Naive thymus-derived CD4-positive, alpha-beta T cell (primary cell): ENCODE measurements around the gene MRPL20. TPM values are rescaled to one million over a fixed set of nuclear protein-coding genes. Genes with fewer than 3 reads are reported as not detected.

Experiments used
- ATAC-seq: fragments of 150-1000 bp; cut with Tn5 transposase; 2 replicates; pipeline ENCODE4 v1.10.0; 2021; ENCODE audit warnings: mild to moderate bottlenecking, moderate library complexity
- CTCF ChIA-PET: fragments of 350-600 bp; sonication (Branson Sonifier 250); formaldehyde crosslinking; loops from one replicate; lab custom pipeline; 2021; ENCODE audit warnings: antibody characterized with exemption; lab: Charles Lee
- POLR2A ChIA-PET: fragments of 350-600 bp; sonication (Branson Sonifier 250); formaldehyde crosslinking; loops from one replicate; lab custom pipeline; 2021; ENCODE audit warnings: antibody characterized with exemption, inconsistent platforms; lab: Charles Lee
- DNase-seq, 9 donors: peaks; one replicate each; pipeline versions ENCODE4 v3.0.0 to v3.0.0-alpha.2; 2020 to 2022; ENCODE audit warnings: mixed read lengths in 1 of 9
- H3K27ac ChIP-seq: one replicate; pipeline ENCODE4 v1.7.0; 2013; ENCODE audit warnings: mild to moderate bottlenecking, low read depth, low read length, moderate library complexity
- H3K27me3 ChIP-seq, 2 donors: one replicate each; pipeline ENCODE4 v1.7.0; 2013; ENCODE audit warnings: low read length in 2 of 2, mild to moderate bottlenecking in 2 of 2, moderate library complexity in 2 of 2; ENCODE audit not compliant: control insufficient read depth in 2 of 2, insufficient read depth in 2 of 2
- H3K36me3 ChIP-seq, 3 experiments: 1 replicate in 2 of 3; 2 replicates in 1 of 3; pipeline ENCODE4 v1.7.0; 2013; ENCODE audit warnings: low read length in 3 of 3, mild to moderate bottlenecking in 3 of 3, moderate library complexity in 1 of 3; ENCODE audit not compliant: insufficient read depth in 3 of 3, control insufficient read depth in 2 of 3
- H3K4me1 ChIP-seq, 2 donors: one replicate each; pipeline ENCODE4 v1.7.0; 2013; ENCODE audit warnings: low read length in 2 of 2, mild to moderate bottlenecking in 2 of 2, moderate library complexity in 1 of 2; ENCODE audit not compliant: control insufficient read depth in 2 of 2, insufficient read depth in 2 of 2
- H3K4me3 ChIP-seq: 2 replicates; pipeline ENCODE4 v1.7.0; 2013; ENCODE audit warnings: mild to moderate bottlenecking, low read length
- H3K9me3 ChIP-seq, 3 experiments: 1 replicate in 2 of 3; 2 replicates in 1 of 3; pipeline ENCODE4 v1.7.0; 2013; ENCODE audit warnings: low read length in 3 of 3; ENCODE audit not compliant: control insufficient read depth in 2 of 3
- H3K27ac Mint-ChIP-seq, 9 donors: one replicate each; pipeline ENCODE4 v1.8.0; 2020 to 2022; ENCODE audit warnings: mixed read lengths in 9 of 9, mild to moderate bottlenecking in 8 of 9, moderate library complexity in 5 of 9, inconsistent platforms in 2 of 9
- H3K27me3 Mint-ChIP-seq, 5 donors: one replicate each; pipeline ENCODE4 v1.8.0; 2021 to 2022; ENCODE audit warnings: mixed read lengths in 5 of 5, mild to moderate bottlenecking in 1 of 5
- H3K36me3 Mint-ChIP-seq, 5 donors: one replicate each; pipeline ENCODE4 v1.8.0; 2020 to 2022; ENCODE audit warnings: mixed read lengths in 5 of 5, mild to moderate bottlenecking in 3 of 5, inconsistent platforms in 1 of 5
- H3K4me1 Mint-ChIP-seq, 7 donors: one replicate each; pipeline ENCODE4 v1.8.0; 2020 to 2022; ENCODE audit warnings: mixed read lengths in 7 of 7, mild to moderate bottlenecking in 3 of 7, inconsistent platforms in 1 of 7
- H3K4me3 Mint-ChIP-seq, 10 donors: one replicate each; pipeline ENCODE4 v1.8.0; 2020 to 2022; ENCODE audit warnings: mild to moderate bottlenecking in 10 of 10, mixed read lengths in 10 of 10, moderate library complexity in 6 of 10, inconsistent platforms in 2 of 10
- H3K9me3 Mint-ChIP-seq, 11 donors: one replicate each; pipeline ENCODE4 v1.8.0; 2020 to 2022; ENCODE audit warnings: mixed read lengths in 11 of 11, mild to moderate bottlenecking in 4 of 11, inconsistent platforms in 1 of 11, moderate library complexity in 1 of 11
- intact Hi-C, 2 donors: fragments of 100-400 bp; cut with micrococcal nuclease; formaldehyde crosslinking; loops; one replicate each; pipeline ENCODE4 v1.15.1; 2023
- polyA plus RNA-seq, 2 donors: library from polyadenylated mRNA; unstranded; fragments of 300-500 nt; fragmentation: Illumina TruSeq; gene quantifications; one replicate each; pipeline ENCODE4 v1.2.3, GENCODE V29; 2021
- total RNA-seq, 6 experiments: library from RNA in 5 of 6; stranded (reverse) in 5 of 6; gene quantifications; 1 replicate in 5 of 6; 2 replicates in 1 of 6; pipeline ENCODE4 v1.2.3 and lab custom pipeline; 2021 to 2026

The MRPL20 gene
- total and polyA plus RNA-seq, 7 experiments from 2014 or later: 91.2 to 239 (median 134) TPM

DNA sequence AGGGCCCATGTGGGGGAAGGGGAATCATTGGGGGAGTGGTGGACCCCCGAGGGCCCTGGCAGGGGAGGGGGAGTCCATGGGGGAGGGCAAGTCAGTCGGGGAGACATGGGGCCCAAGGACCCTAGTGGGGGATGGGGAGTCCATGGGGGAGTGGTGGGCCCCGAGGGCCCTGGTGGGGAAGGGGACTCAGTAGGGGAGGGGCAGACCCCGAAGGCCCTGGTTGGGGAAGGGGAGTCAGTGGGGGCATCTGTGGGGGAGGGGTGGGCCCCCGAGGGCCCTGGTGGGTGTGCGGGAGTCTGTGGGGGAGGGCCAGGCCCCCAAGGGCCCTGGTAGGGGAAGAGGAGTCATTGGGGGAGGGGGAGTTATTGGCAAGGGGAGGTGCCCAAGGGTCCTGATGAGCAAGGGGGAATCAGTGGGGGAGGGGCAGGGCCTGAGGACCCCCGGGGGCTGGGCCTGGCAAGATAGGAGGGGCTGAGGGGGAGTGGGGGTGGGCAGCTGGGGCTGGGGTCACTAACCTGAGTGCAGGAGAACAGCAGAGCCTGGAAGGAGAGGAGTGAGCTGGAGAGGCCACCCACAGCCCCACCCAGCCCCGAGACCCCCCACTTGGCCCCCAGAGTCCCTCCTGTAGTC is 50.8 kb downstream of the MRPL20 start:
- no peak overlapping the region for H3K27ac Mint-ChIP-seq
- Histone ChIP-seq H3K9me3 (no peaks in the 10 kb centered on the region), H3K36me3 (no peaks in the 10 kb centered on the region), H3K4me1 (peaks cover 0 to 18% of the 10 kb centered on the region in 2 donors), H3K4me3 (no peak overlapping the region), H3K27me3 (peaks cover 0 to 9% of the 10 kb centered on the region in 2 donors), H3K27ac (no peak overlapping the region)
- peaks cover 0 to 39% (median 16%) of the 10 kb centered on the region in 5 donors for H3K27me3 Mint-ChIP-seq
- CTCF ChIA-PET: no interaction called here
- intact Hi-C loops: no loop called here
- H3K9me3 Mint-ChIP-seq: peaks cover 0 to 5% (median 0%) of the 10 kb centered on the region in 11 donors
- peaks cover 0 to 2% (median 0%) of the 10 kb centered on the region in 5 donors for H3K36me3 Mint-ChIP-seq
- POLR2A ChIA-PET: no interaction called here
- peaks cover 11 to 31% (median 19%) of the 10 kb centered on the region in 7 donors for H3K4me1 Mint-ChIP-seq
- no peak overlapping the region for H3K4me3 Mint-ChIP-seq
- DNase-seq: no peak
- ATAC-seq: no peak

DNA sequence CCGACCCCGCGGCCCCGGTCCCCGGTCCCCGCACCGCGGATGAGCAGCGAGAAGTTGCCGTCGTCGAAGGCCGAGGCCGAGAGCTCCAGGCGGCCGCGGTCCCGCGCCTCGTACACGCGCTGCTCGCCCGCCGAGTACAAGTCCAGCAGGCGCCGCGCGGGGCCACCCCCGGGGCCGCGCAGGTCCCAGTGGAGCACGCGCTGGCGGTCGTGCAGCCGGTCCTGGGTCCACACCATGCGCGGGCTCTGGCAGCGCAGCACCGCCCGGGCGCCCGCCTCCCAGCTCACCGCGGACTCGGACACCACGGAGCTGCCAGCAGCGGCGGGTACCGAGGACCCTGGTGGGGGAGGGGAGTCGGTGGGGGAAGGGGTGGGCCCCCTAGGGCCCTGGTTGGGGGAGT is 51.7 kb downstream of the MRPL20 start:
- ChIA-PET CTCF (no interaction called here), POLR2A (no interaction called here)
- Histone ChIP-seq H3K27ac (no peak overlapping the region), H3K36me3 (no peaks in the 10 kb centered on the region), H3K27me3 (peaks cover 0 to 9% of the 10 kb centered on the region in 2 donors), H3K4me3 (no peak overlapping the region), H3K4me1 (peaks cover 0 to 18% of the 10 kb centered on the region in 2 donors), H3K9me3 (no peaks in the 10 kb centered on the region)
- Mint-ChIP-seq H3K4me1 (peaks cover 5 to 28% (median 19%) of the 10 kb centered on the region in 7 donors), H3K4me3 (peak overlapping the region in 1 of 10 donors; percentile 84), H3K9me3 (peaks cover 0 to 3% (median 0%) of the 10 kb centered on the region in 11 donors), H3K36me3 (peaks cover 0 to 2% (median 0%) of the 10 kb centered on the region in 5 donors), H3K27me3 (peaks cover 0 to 34% (median 11%) of the 10 kb centered on the region in 5 donors), H3K27ac (no peak overlapping the region)
- intact Hi-C loops: no loop called here
- DNase-seq (no peak), ATAC-seq (peak; percentile 36)

DNA sequence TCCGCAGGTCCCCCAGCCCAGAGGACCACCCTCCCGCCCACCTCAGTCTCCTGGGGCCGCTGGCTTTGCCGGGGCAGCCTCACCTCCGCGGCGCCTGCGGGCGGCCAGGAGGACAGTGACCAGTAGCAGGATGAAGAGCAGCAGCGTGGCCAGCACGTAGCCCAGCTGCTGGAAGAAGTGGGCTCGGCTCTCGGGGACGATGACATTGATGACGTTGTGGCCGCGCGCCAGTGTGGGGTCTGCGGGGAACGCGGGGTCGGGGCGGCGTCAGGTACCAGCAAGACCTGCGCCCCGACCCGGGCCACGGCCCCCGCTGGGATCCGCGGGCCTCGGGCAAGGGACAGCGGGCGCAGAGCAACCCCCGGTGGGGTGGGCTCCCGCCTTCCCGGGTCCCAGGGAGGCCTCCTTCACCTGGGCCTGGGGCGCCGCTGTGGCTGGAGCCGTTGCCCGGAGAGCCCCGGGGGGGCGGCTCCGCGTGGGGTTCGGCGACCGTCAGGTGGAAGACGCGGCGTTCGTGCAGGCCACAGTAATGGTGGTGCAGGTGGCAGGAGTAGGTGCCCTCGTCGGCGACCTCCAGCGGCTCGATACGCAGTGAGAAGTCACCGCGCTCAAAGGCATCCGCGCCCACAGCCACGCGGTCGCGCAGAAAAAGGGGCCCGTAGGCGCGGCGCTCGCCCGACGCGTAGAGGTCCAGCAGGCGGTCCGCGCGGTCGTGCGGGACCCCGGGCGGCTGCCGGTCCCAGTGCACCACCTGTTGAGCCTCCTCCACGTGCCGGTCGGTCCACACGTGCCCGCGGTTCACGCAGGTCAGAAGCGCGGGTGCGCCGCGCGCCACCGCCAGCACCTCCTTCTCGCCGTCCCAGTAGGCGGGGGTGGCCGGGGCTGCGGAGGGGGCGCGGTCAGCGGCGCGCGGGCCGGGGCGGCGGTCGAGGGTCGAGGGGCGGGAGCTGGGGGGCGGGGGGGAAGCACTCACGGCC is 52.5 kb downstream of the MRPL20 start:
- ATAC-seq: no peak
- H3K27me3 ChIP-seq: peaks cover 0 to 9% of the 10 kb centered on the region in 2 donors
- H3K36me3 ChIP-seq: no peaks in the 10 kb centered on the region
- intact Hi-C loops: no loop called here
- Mint-ChIP-seq H3K4me3 (peak overlapping the region in 7 of 10 donors; percentile 32 to 84 (median 56)), H3K4me1 (peaks cover 5 to 28% (median 19%) of the 10 kb centered on the region in 7 donors), H3K36me3 (peaks cover 0 to 2% (median 0%) of the 10 kb centered on the region in 5 donors), H3K9me3 (peaks cover 0 to 3% (median 0%) of the 10 kb centered on the region in 11 donors), H3K27ac (peak overlapping the region in 1 of 9 donors; percentile 30), H3K27me3 (peaks cover 0 to 34% (median 11%) of the 10 kb centered on the region in 5 donors)
- no peak overlapping the region for H3K4me3 ChIP-seq
- POLR2A ChIA-PET: interaction anchor here (0.6 to 1.2 kb wide), 7 partner anchors 16 to 252 kb away, joined by 3 to 5 read pairs (median 3); no protein-coding TSS in a partner anchor
- peak in 1 of 9 donors; percentile 32 for DNase-seq
- no peaks in the 10 kb centered on the region for H3K9me3 ChIP-seq
- CTCF ChIA-PET: no interaction called here
- peaks cover 0 to 18% of the 10 kb centered on the region in 2 donors for H3K4me1 ChIP-seq
- H3K27ac ChIP-seq: no peak overlapping the region

DNA sequence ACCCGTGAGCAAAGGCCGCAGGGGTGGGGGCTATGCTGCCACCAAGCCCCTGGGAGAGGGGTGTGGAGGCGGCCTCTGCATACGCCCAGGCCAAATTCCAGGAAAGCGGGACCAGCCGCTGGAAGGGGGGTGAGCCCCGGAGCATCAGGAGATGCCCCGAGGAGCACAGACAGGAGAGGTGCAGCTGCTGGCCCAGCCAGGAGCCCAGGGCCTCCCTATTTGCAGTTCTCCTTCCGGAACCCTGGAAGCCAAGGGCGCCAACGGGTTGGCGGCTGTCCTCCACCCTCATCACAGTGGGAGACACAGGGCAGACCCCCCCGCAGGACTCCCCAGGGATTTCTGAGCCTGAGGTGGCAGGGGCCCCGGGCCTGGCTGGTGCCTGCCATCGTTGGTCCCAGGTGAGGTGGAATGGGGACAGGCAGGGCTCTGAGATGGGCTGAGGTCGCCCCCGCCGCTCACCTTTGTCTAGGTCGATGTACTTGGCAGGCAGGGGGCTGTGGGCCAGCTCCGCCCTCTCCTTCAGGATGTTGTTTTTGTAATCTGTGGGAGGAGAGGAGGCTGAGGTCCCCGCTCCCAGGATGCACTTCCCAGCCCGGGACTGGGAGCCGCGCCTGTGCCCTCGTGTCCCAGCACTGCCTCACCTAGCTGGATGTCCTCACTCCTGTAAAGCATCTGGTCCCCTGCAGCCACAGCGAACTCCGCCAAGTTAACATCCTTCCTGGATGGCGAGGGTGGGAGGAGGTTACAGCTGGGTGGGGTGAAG is 53.5 kb downstream of the MRPL20 start:
- intact Hi-C loops: no loop called here
- no peak for DNase-seq
- ATAC-seq: no peak
- Mint-ChIP-seq H3K4me3 (peak overlapping the region in 7 of 10 donors; percentile 6 to 84 (median 41)), H3K27ac (peak overlapping the region in 1 of 9 donors; percentile 25), H3K9me3 (peaks cover 0 to 3% (median 0%) of the 10 kb centered on the region in 11 donors), H3K36me3 (peaks cover 0 to 2% (median 0%) of the 10 kb centered on the region in 5 donors), H3K4me1 (peaks cover 0 to 20% (median 11%) of the 10 kb centered on the region in 7 donors), H3K27me3 (peaks cover 0 to 31% (median 9%) of the 10 kb centered on the region in 5 donors)
- Histone ChIP-seq H3K27ac (no peak overlapping the region), H3K4me3 (no peak overlapping the region), H3K36me3 (no peaks in the 10 kb centered on the region), H3K27me3 (peaks cover 0 to 9% of the 10 kb centered on the region in 2 donors), H3K4me1 (peaks cover 0 to 12% of the 10 kb centered on the region in 2 donors), H3K9me3 (no peaks in the 10 kb centered on the region)
- POLR2A ChIA-PET: interaction anchor here (0.7 to 2.8 kb wide), 7 partner anchors 16 to 251 kb away, joined by 3 to 9 read pairs (median 3); partner anchors contain the start of gene AURKAIP1
- CTCF ChIA-PET: no interaction called here

DNA sequence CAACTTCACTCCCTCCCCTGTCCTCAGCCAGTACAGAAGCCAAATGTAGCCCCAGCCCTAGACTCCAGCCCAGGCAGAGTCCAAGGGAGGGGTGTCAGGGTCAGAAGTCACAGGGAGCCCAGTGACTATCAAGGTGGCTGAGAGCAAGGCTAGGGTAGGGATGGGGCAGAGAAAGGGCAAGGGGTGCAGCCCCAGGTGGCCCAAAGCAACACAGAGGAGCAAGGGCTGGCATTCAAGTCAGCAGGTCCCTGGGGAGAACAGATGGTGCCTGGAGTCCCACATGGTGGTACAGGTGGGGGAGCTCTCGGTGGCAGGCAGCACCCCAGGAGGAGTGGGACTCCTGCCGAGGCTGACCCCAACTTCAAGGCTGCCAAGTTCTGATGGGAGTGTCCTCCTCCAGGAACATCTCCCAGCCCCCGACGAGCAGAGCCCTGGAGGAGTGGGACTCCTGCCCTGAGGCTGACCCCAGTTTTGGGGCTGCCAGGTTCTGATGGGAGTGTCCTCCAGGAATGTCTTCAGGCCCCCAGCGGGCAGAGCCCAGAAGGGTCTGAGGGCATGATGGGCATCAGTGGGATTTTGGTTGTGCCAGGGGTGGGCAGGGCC is 54.2 kb downstream of the MRPL20 start:
- no peak overlapping the region for H3K4me3 ChIP-seq
- Mint-ChIP-seq H3K9me3 (peaks cover 0 to 3% (median 0%) of the 10 kb centered on the region in 11 donors), H3K27ac (peak overlapping the region in 5 of 9 donors; percentile 8 to 86 (median 51)), H3K4me1 (peaks cover 0 to 20% (median 15%) of the 10 kb centered on the region in 7 donors), H3K27me3 (peaks cover 0 to 31% (median 9%) of the 10 kb centered on the region in 5 donors), H3K36me3 (peaks cover 0 to 2% (median 0%) of the 10 kb centered on the region in 5 donors), H3K4me3 (peak overlapping the region; percentile 25 to 85 (median 58))
- ChIA-PET POLR2A (interaction anchor here (0.8 to 2.8 kb wide), 4 partner anchors 12 to 21 kb away, joined by 3 to 13 read pairs (median 6); partner anchors contain the start of gene AURKAIP1), CTCF (no interaction called here)
- DNase-seq (no peak), ATAC-seq (no peak)
- peaks cover 0 to 8% of the 10 kb centered on the region in 2 donors for H3K27me3 ChIP-seq
- no peaks in the 10 kb centered on the region for H3K36me3 ChIP-seq
- intact Hi-C loops: no loop called here
- no peaks in the 10 kb centered on the region for H3K9me3 ChIP-seq
- H3K4me1 ChIP-seq: peaks cover 0 to 16% of the 10 kb centered on the region in 2 donors
- no peak overlapping the region for H3K27ac ChIP-seq
